Measurements from ENCODE around the gene EIF1AD.
"Not testable (repeated sequence)": the region's sequence is repeated elsewhere in the genome, so short reads cannot be mapped to it uniquely, and the experiment has no call there.

Gene EIF1AD

GRCh38 chr11:65952052-65952521 lies 49.9 kb downstream of the EIF1AD start:
- CTCF ChIA-PET: interaction anchor here (1.2 to 1.6 kb wide), 5 partner anchors 9 to 58 kb away, joined by 3 to 6 read pairs (median 3); no protein-coding TSS in a partner anchor

DNA sequence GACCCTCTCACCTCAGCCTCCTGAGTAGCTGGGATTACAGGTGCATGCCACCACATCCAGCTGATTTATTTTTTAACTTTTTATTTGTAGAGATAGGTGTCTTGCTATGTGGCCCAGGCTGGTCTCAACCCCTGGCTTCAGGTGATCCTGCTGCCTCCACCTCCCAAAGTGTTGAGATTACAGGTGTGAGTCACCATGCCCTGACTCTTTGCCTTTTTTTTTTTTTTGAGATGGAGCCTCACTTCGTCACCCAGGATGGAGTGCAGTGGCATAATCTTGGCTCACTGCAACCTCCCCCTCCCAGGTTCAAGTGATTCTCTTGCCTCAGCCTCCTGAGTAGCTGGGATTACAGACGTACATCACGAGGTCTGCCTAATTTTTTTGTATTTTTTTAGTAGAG lies 50.3 kb downstream of the EIF1AD start:
- ChIA-PET POLR2A (interaction anchor here (0.8 kb wide), 1 partner anchor 51 kb away, joined by 3 read pairs; no protein-coding TSS in a partner anchor), CTCF (interaction anchor here (1.2 to 1.6 kb wide), 4 partner anchors 10 to 57 kb away, joined by 3 read pairs; no protein-coding TSS in a partner anchor)
- not testable (repeated sequence) for H3K9me3 ChIP-seq (ENCODE audit: control extremely low read depth in 1 of 5, control insufficient read depth in 4 of 5, insufficient read depth in 2 of 5, low read depth in 1 of 5, low read length in 4 of 5); H3K27ac ChIP-seq (ENCODE audit: insufficient read depth in 1 of 2, low read depth in 1 of 2, low read length in 2 of 2, poor library complexity in 1 of 2, severe bottlenecking in 2 of 2); H3K4me3 ChIP-seq (ENCODE audit: control insufficient read depth in 1 of 7, extremely low read depth in 1 of 7, insufficient read depth in 4 of 7, low read depth in 2 of 7, low read length in 6 of 7); DNase-seq; H3K27me3 ChIP-seq (replicated peaks in 2 of 5; ENCODE audit: control insufficient read depth in 4 of 5, insufficient read depth in 5 of 5, low read length in 4 of 5); H3K4me1 ChIP-seq (ENCODE audit: control extremely low read depth in 1 of 4, control insufficient read depth in 4 of 4, insufficient read depth in 4 of 4, low read length in 3 of 4); H3K36me3 ChIP-seq (ENCODE audit: control insufficient read depth in 4 of 4, insufficient read depth in 4 of 4, low read length in 3 of 4)
- WGBS (ENCODE audit: insufficient coverage): 92% methylated on average over 2 of the region's 3 CpGs

More at GRCh38 chr11:65952052-65952521, 49.9 kb downstream of the EIF1AD start:
- 93% methylated on average over 3 of the region's 6 CpGs for WGBS (ENCODE audit: insufficient coverage)
- POLR2A ChIA-PET: interaction anchor here (0.8 kb wide), 1 partner anchor 51 kb away, joined by 3 read pairs; no protein-coding TSS in a partner anchor
- Histone ChIP-seq H3K9me3 (ENCODE audit: control extremely low read depth in 1 of 5, control insufficient read depth in 4 of 5, insufficient read depth in 2 of 5, low read depth in 1 of 5, low read length in 4 of 5) (no peaks in the 10 kb centered on the region), H3K4me3 (ENCODE audit: control insufficient read depth in 1 of 7, extremely low read depth in 1 of 7, insufficient read depth in 4 of 7, low read depth in 2 of 7, low read length in 6 of 7) (no peak overlapping the region), H3K4me1 (ENCODE audit: control extremely low read depth in 1 of 4, control insufficient read depth in 4 of 4, insufficient read depth in 4 of 4, low read length in 3 of 4) (peaks cover 0 to 4% (median 0%) of the 10 kb centered on the region in 4 experiments), H3K27ac (ENCODE audit: insufficient read depth in 1 of 2, low read depth in 1 of 2, low read length in 2 of 2, poor library complexity in 1 of 2, severe bottlenecking in 2 of 2) (no peak overlapping the region), H3K27me3 (replicated peaks in 2 of 5; ENCODE audit: control insufficient read depth in 4 of 5, insufficient read depth in 5 of 5, low read length in 4 of 5) (no peaks in the 10 kb centered on the region), H3K36me3 (ENCODE audit: control insufficient read depth in 4 of 4, insufficient read depth in 4 of 4, low read length in 3 of 4) (no peaks in the 10 kb centered on the region)
- no peak for DNase-seq

DNA sequence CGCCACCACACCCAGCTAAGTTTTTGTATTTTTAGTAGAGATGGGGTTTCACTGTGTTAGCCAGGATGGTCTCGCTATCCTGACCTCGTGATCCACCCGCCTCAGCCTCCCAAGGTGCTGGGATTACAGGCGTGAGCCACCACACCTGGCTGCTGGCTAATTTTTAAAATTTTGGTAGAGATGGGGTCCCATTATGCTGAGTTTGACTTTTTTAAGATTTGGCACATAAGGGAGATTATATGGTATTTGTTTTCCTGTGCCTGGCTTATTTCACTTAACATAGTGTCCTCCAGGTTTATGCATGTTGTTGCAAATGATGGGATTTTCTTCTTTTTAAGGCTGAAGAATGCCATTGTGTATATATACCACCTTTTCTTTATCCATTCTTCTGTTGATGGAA lies 51.2 kb downstream of the EIF1AD start:
- H3K27ac ChIP-seq (ENCODE audit: insufficient read depth in 1 of 2, low read depth in 1 of 2, low read length in 2 of 2, poor library complexity in 1 of 2, severe bottlenecking in 2 of 2); H3K4me1 ChIP-seq (ENCODE audit: control extremely low read depth in 1 of 4, control insufficient read depth in 4 of 4, insufficient read depth in 4 of 4, low read length in 3 of 4); DNase-seq; H3K36me3 ChIP-seq (ENCODE audit: control insufficient read depth in 4 of 4, insufficient read depth in 4 of 4, low read length in 3 of 4); H3K9me3 ChIP-seq (ENCODE audit: control extremely low read depth in 1 of 5, control insufficient read depth in 4 of 5, insufficient read depth in 2 of 5, low read depth in 1 of 5, low read length in 4 of 5); H3K4me3 ChIP-seq (ENCODE audit: control insufficient read depth in 1 of 7, extremely low read depth in 1 of 7, insufficient read depth in 4 of 7, low read depth in 2 of 7, low read length in 6 of 7); POLR2A ChIA-PET; H3K27me3 ChIP-seq (replicated peaks in 2 of 5; ENCODE audit: control insufficient read depth in 4 of 5, insufficient read depth in 5 of 5, low read length in 4 of 5): not testable (repeated sequence)
- CTCF ChIA-PET: interaction anchor here (1.3 kb wide), 1 partner anchor 20 kb away, joined by 3 read pairs; no protein-coding TSS in a partner anchor
- 100% methylated on average over 3 of the region's 5 CpGs for WGBS (ENCODE audit: insufficient coverage)

DNA sequence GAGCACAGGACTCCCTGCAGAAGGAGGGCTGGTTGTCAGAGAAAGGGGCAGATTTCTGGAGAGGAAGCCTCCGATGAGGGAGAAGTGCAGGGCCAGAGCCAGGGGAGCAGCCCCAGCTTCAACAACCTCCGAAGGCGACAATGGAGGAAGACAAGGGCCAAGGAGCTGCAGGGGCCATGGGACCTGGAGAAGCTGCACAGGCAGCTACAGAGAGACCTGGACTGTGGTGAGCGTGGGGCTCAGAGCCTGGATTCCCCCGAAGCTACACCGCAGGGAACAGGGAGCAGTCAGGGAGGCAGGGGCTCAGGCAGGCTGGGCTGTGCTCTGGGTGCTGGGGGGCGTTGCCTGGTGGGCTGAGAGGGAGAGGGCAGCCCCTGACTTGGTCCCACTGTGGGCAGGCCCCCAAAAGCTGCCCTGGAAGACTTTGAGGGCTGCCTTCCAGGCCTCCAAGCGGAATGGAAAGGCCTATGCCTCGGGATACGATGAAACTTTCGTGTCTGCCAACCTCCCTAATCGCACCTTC lies 54.3 kb downstream of the EIF1AD start:
- 94% methylated on average over 7 of the region's 12 CpGs for WGBS (ENCODE audit: insufficient coverage)
- no peaks in the 10 kb centered on the region for H3K4me1 ChIP-seq (ENCODE audit: control extremely low read depth in 1 of 4, control insufficient read depth in 4 of 4, insufficient read depth in 4 of 4, low read length in 3 of 4)
- no peaks in the 10 kb centered on the region for H3K36me3 ChIP-seq (ENCODE audit: control insufficient read depth in 4 of 4, insufficient read depth in 4 of 4, low read length in 3 of 4)
- no peak overlapping the region for H3K27ac ChIP-seq (ENCODE audit: insufficient read depth in 1 of 2, low read depth in 1 of 2, low read length in 2 of 2, poor library complexity in 1 of 2, severe bottlenecking in 2 of 2)
- no peaks in the 10 kb centered on the region for H3K27me3 ChIP-seq (replicated peaks in 2 of 5; ENCODE audit: control insufficient read depth in 4 of 5, insufficient read depth in 5 of 5, low read length in 4 of 5)
- DNase-seq: no peak
- CTCF ChIA-PET: interaction anchor here (1.5 kb wide), 1 partner anchor 66 kb away, joined by 3 read pairs; no protein-coding TSS in a partner anchor
- H3K4me3 ChIP-seq (ENCODE audit: control insufficient read depth in 1 of 7, extremely low read depth in 1 of 7, insufficient read depth in 4 of 7, low read depth in 2 of 7, low read length in 6 of 7): no peak overlapping the region
- H3K9me3 ChIP-seq (ENCODE audit: control extremely low read depth in 1 of 5, control insufficient read depth in 4 of 5, insufficient read depth in 2 of 5, low read depth in 1 of 5, low read length in 4 of 5): no peaks in the 10 kb centered on the region
- POLR2A ChIA-PET: no interaction called here

GRCh38 chr11:65947133-65947532 lies 54.8 kb downstream of the EIF1AD start:
- WGBS (ENCODE audit: insufficient coverage): 95% methylated on average over 9 of the region's 13 CpGs
- Histone ChIP-seq H3K4me1 (ENCODE audit: control extremely low read depth in 1 of 4, control insufficient read depth in 4 of 4, insufficient read depth in 4 of 4, low read length in 3 of 4) (peaks cover 0 to 2% (median 0%) of the 10 kb centered on the region in 4 experiments), H3K27ac (ENCODE audit: insufficient read depth in 1 of 2, low read depth in 1 of 2, low read length in 2 of 2, poor library complexity in 1 of 2, severe bottlenecking in 2 of 2) (no peak overlapping the region), H3K36me3 (ENCODE audit: control insufficient read depth in 4 of 4, insufficient read depth in 4 of 4, low read length in 3 of 4) (no peaks in the 10 kb centered on the region), H3K4me3 (ENCODE audit: control insufficient read depth in 1 of 7, extremely low read depth in 1 of 7, insufficient read depth in 4 of 7, low read depth in 2 of 7, low read length in 6 of 7) (no peak overlapping the region), H3K9me3 (ENCODE audit: control extremely low read depth in 1 of 5, control insufficient read depth in 4 of 5, insufficient read depth in 2 of 5, low read depth in 1 of 5, low read length in 4 of 5) (no peaks in the 10 kb centered on the region), H3K27me3 (replicated peaks in 2 of 5; ENCODE audit: control insufficient read depth in 4 of 5, insufficient read depth in 5 of 5, low read length in 4 of 5) (no peaks in the 10 kb centered on the region)
- ChIA-PET CTCF (interaction anchor here (1.5 kb wide), 1 partner anchor 66 kb away, joined by 3 read pairs; no protein-coding TSS in a partner anchor), POLR2A (no interaction called here)
- DNase-seq: no peak

- 95% methylated on average over 4 of the region's 4 CpGs for WGBS (ENCODE audit: insufficient coverage)
- Histone ChIP-seq H3K27ac (ENCODE audit: insufficient read depth in 1 of 2, low read depth in 1 of 2, low read length in 2 of 2, poor library complexity in 1 of 2, severe bottlenecking in 2 of 2) (no peak overlapping the region), H3K9me3 (ENCODE audit: control extremely low read depth in 1 of 5, control insufficient read depth in 4 of 5, insufficient read depth in 2 of 5, low read depth in 1 of 5, low read length in 4 of 5) (no peaks in the 10 kb centered on the region), H3K4me1 (ENCODE audit: control extremely low read depth in 1 of 4, control insufficient read depth in 4 of 4, insufficient read depth in 4 of 4, low read length in 3 of 4) (peaks cover 0 to 7% (median 1%) of the 10 kb centered on the region in 4 experiments), H3K27me3 (replicated peaks in 2 of 5; ENCODE audit: control insufficient read depth in 4 of 5, insufficient read depth in 5 of 5, low read length in 4 of 5) (no peaks in the 10 kb centered on the region), H3K36me3 (ENCODE audit: control insufficient read depth in 4 of 4, insufficient read depth in 4 of 4, low read length in 3 of 4) (no peaks in the 10 kb centered on the region), H3K4me3 (ENCODE audit: control insufficient read depth in 1 of 7, extremely low read depth in 1 of 7, insufficient read depth in 4 of 7, low read depth in 2 of 7, low read length in 6 of 7) (no peak overlapping the region)
- ChIA-PET POLR2A (no interaction called here), CTCF (interaction anchor here (1.5 kb wide), 1 partner anchor 65 kb away, joined by 3 read pairs; no protein-coding TSS in a partner anchor)
- no peak for DNase-seq
Observed at GRCh38 chr11:65946655-65947054, 55.3 kb downstream of the EIF1AD start.
